Large intestine (tissue), 3 donors: ENCODE measurements around the gene EPAS1. TPM values are rescaled to one million over a fixed set of nuclear protein-coding genes. Genes with fewer than 3 reads are reported as not detected.

Experiments used
- DNase-seq, 2 donors: peaks; one replicate each; pipeline versions ENCODE4 v3.0.0 to v3.0.0-alpha.2; 2013
- H3K27ac ChIP-seq: one replicate; pipeline ENCODE4 v1.5.1; 2013; ENCODE audit warnings: low read length
- H3K27me3 ChIP-seq: 2 replicates; pipeline ENCODE4 v1.6.1; 2013; ENCODE audit warnings: low read length; ENCODE audit not compliant: control insufficient read depth, insufficient read depth
- H3K36me3 ChIP-seq: 2 replicates; pipeline ENCODE4 v1.6.1; 2013; ENCODE audit warnings: low read length; ENCODE audit not compliant: control insufficient read depth, insufficient read depth
- H3K4me1 ChIP-seq: one replicate; pipeline ENCODE4 v1.6.1; 2013; ENCODE audit warnings: low read length; ENCODE audit not compliant: control insufficient read depth, insufficient read depth
- H3K4me3 ChIP-seq: one replicate; pipeline ENCODE4 v1.5.1; 2013; ENCODE audit warnings: low read length
- H3K9me3 ChIP-seq: one replicate; pipeline ENCODE4 v1.6.1; 2013; ENCODE audit warnings: mild to moderate bottlenecking, low read depth, low read length, moderate library complexity; ENCODE audit not compliant: control insufficient read depth
- WGBS: methylation state at CpG from one replicate; pipeline ENCODE4 v1.1.5; 2013; ENCODE audit warnings: low lambda C conversion rate; ENCODE audit not compliant: insufficient coverage; 5-methylcytosine and 5-hydroxymethylcytosine counted together
- polyA plus RNA-seq: library from polyadenylated mRNA; unstranded; fragments of 120-200 nt; gene quantifications from one replicate; pipeline ENCODE4 v1.2.1, GENCODE V29; 2013

Gene EPAS1
- polyA plus RNA-seq, 1 donor: 30.7 TPM

DNA sequence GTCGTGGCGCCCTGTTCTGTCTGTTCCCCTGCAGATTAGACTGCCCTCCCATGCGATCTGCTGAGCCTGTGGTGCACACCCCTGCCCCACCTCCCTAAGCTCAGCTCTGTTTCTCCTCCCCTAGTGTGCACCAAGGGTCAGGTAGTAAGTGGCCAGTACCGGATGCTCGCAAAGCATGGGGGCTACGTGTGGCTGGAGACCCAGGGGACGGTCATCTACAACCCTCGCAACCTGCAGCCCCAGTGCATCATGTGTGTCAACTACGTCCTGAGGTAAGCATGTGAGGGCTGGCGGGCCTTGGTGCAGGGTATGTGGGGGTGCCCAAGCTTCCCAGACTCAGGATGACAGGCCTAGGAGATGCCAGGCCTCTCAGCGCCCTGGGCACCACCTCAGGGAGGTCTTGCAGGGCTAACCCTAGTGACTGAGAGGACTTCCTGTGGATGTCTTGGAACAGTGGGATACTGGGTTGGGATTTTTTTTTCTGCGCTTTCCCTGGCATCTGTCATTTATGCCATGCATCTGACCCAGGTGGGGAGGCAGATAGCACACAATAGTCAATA, 78.4 kb downstream of the EPAS1 start:
- H3K9me3 ChIP-seq: no peaks in the 10 kb centered on the region
- no peak for DNase-seq
- H3K36me3 ChIP-seq: peaks cover 26% of the 10 kb centered on the region
- no peaks in the 10 kb centered on the region for H3K27me3 ChIP-seq
- H3K27ac ChIP-seq: no peak overlapping the region
- H3K4me1 ChIP-seq: no peaks in the 10 kb centered on the region
- no CpG with 5 or more reads among the region's 12 CpGs for WGBS
- no peak overlapping the region for H3K4me3 ChIP-seq

DNA sequence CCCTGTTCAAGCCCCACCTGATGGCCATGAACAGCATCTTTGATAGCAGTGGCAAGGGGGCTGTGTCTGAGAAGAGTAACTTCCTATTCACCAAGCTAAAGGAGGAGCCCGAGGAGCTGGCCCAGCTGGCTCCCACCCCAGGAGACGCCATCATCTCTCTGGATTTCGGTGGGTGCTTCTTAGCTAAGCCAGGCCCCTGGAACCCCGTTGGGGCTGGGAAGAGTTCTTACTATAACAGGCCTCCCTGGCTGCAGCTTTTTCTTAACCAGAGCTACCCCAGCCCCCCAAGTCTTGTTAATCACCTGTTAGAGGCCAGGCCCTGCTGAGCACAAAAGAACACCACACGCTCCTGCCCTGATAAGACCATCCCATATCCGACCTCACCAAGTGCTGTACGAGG, 79.4 kb downstream of the EPAS1 start:
- Histone ChIP-seq H3K36me3 (peaks cover 30% of the 10 kb centered on the region), H3K9me3 (no peaks in the 10 kb centered on the region), H3K4me3 (no peak overlapping the region), H3K27me3 (no peaks in the 10 kb centered on the region), H3K4me1 (no peaks in the 10 kb centered on the region), H3K27ac (no peak overlapping the region)
- WGBS: no CpG with 5 or more reads among the region's 7 CpGs
- DNase-seq: no peak

DNA sequence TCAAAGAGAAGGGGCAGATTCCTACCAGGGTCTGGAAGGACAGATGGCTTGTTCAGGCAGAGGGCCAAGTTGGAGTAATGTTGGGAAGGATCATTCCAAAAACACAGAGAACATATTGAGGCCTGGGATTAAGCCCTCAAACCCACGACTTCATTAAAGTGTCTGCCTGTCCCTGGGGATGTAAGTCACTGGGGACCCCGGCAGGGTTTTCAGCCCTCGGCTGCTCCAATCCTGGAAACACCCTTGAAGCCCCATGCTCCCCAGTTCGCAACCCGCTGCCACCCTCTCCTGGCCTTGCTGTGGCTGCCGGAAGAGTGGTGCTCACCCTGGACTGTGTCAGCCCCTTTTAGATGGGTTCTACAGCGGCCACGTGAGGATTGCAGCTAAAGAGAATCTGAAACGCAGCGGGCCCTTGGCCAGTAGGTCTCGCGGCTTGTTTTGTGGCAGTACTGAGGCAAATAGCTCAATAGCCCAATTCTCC, 79.9 kb downstream of the EPAS1 start:
- Histone ChIP-seq H3K36me3 (peaks cover 30% of the 10 kb centered on the region), H3K27me3 (no peaks in the 10 kb centered on the region), H3K9me3 (no peaks in the 10 kb centered on the region), H3K4me1 (no peaks in the 10 kb centered on the region), H3K27ac (no peak overlapping the region), H3K4me3 (no peak overlapping the region)
- no CpG with 5 or more reads among the region's 12 CpGs for WGBS
- no peak for DNase-seq

DNA sequence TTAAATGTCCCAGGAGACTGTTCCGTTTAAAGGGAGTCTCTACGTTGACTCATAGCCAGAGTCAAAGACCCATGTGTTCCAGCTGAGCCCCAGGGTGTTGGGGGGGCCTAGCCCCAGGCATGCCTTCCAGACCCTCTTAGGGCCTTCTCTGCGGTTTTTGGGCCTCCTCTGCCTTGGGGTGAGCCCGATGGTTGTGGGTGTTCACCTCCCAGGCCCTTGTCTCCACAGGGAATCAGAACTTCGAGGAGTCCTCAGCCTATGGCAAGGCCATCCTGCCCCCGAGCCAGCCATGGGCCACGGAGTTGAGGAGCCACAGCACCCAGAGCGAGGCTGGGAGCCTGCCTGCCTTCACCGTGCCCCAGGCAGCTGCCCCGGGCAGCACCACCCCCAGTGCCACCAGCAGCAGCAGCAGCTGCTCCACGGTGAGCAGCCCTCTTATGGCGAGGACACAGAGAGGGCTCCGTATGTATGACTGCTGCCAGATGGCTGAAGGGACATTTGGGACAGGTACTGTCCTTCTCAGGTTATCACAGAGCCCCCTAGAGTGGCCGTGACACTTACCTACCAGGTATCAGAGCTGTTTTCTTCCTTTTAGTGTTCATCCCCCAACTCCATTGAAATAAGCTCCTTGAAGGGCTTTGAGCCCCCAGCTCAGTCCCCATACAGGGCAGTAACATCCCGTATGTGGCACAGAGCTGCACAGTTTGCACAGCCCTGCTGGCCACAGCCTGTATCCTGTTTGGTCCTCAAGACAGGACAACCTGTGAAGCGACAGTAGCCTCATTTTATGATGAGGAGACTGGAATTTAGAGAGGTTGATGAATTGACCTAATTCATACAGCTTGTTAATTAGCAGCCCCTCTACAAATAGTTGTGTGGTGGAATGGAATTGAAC, 80.7 kb downstream of the EPAS1 start:
- Histone ChIP-seq H3K27me3 (no peaks in the 10 kb centered on the region), H3K4me1 (no peaks in the 10 kb centered on the region), H3K36me3 (peaks cover 34% of the 10 kb centered on the region), H3K9me3 (no peaks in the 10 kb centered on the region), H3K27ac (no peak overlapping the region), H3K4me3 (no peak overlapping the region)
- WGBS: no CpG with 5 or more reads among the region's 16 CpGs
- no peak for DNase-seq

DNA sequence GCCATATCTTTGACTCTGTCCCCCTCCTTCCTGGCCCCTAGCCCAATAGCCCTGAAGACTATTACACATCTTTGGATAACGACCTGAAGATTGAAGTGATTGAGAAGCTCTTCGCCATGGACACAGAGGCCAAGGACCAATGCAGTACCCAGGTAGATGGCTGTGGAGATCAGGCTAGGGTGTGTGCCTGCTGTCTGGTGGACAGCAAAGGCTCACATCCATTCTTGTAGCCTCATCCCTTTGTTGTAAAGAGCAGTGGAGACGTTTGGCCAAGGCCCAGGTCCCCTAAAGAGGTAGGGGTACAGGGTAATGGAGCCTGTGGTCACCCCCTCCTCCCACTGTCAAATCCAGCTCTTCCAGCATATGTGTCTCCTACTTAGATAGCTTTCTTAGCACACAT, 81.4 kb downstream of the EPAS1 start:
- no peaks in the 10 kb centered on the region for H3K9me3 ChIP-seq
- DNase-seq: no peak
- H3K4me3 ChIP-seq: no peak overlapping the region
- H3K36me3 ChIP-seq: peaks cover 35% of the 10 kb centered on the region
- H3K27ac ChIP-seq: no peak overlapping the region
- H3K4me1 ChIP-seq: no peaks in the 10 kb centered on the region
- 100% methylated on average over 1 of the region's 3 CpGs for WGBS
- no peaks in the 10 kb centered on the region for H3K27me3 ChIP-seq

DNA sequence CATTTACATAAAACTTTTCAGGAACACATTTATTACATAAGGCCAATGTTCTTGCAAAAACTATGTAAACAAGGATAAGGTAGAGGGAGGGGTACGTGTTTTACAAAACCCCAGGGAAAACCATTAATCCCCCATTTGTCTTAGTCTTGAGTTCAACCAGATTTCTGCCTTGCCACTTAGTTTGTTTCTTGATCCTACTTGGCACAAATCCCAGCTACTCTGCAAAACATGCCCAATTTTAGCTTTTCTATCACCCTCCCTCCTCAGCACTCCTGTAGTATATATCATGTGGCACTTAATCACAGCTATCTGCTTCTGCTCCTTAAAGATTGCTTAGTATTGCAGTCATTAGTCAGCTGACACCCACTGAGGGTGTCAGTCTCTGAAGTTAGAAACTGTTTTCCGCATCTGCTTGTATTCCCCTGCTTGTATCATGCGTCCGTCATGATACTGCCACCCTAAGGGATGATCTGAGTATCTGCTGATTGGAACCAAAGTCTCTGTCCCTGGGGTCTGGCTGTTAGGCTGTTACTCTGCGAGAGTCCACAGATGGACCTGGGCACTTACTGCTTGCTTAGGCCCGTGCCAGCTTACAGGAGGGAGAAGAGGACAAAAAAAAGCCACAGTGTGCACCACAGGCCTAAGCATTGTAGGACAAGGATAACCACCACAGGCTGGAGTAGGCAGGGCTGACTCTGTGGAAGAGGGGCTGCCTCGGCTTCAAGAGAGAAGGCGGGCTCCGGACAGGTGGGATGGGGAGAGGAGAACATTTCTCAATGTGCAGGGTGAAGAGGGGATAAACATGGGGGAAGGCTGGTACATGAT, 82.2 kb downstream of the EPAS1 start:
- Histone ChIP-seq H3K27me3 (no peaks in the 10 kb centered on the region), H3K4me1 (no peaks in the 10 kb centered on the region), H3K27ac (no peak overlapping the region), H3K36me3 (peaks cover 41% of the 10 kb centered on the region), H3K9me3 (no peaks in the 10 kb centered on the region), H3K4me3 (no peak overlapping the region)
- no CpG with 5 or more reads among the region's 9 CpGs for WGBS
- DNase-seq: no peak

DNA sequence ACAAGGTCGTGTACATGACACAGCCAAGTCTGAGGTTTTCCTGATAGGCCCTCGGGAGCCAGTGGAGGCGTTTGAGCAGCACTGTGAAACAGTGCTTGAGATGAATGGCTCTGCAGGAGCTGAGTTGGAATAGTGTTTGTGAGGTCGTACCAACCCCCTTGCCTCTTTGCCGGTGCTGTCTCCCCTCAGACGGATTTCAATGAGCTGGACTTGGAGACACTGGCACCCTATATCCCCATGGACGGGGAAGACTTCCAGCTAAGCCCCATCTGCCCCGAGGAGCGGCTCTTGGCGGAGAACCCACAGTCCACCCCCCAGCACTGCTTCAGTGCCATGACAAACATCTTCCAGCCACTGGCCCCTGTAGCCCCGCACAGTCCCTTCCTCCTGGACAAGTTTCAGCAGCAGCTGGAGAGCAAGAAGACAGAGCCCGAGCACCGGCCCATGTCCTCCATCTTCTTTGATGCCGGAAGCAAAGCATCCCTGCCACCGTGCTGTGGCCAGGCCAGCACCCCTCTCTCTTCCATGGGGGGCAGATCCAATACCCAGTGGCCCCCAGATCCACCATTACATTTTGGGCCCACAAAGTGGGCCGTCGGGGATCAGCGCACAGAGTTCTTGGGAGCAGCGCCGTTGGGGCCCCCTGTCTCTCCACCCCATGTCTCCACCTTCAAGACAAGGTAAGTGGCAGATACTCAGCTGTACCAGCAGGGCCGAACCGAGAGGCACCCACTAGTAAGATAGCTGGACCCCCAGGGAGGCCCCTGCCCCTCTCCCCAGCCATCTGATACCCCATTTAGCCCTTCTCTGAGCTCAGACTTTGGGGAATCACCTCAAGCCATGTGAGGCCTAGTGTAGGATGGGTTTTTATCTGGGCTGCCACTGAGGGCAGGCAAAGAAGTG, 83.1 kb downstream of the EPAS1 start:
- Histone ChIP-seq H3K36me3 (peaks cover 41% of the 10 kb centered on the region), H3K27me3 (no peaks in the 10 kb centered on the region), H3K9me3 (no peaks in the 10 kb centered on the region), H3K4me3 (no peak overlapping the region), H3K4me1 (no peaks in the 10 kb centered on the region), H3K27ac (no peak overlapping the region)
- WGBS: no CpG with 5 or more reads among the region's 22 CpGs
- DNase-seq: no peak

DNA sequence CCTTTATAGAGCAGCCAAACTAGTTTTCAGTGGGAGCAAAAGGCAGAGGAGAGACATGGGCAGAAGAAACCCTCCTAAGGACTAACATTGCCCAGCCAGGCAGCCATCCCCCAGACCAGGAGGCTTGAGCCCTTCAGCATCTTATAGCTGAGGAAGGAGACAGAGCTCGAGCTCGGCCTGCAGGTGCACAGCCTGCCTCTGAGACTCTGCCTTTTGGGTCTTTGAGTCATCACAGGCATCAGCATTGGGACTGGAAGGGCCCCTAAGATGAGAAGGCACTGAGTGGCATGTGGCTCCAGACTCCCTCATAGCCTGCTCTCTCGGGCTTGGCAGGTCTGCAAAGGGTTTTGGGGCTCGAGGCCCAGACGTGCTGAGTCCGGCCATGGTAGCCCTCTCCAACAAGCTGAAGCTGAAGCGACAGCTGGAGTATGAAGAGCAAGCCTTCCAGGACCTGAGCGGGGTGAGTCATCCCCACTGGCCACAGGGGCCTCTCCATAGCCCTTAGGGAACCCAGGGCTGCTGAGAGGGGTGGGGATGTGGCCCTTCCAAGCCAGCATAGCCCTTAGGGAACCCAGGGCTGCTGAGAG, 84.1 kb downstream of the EPAS1 start:
- WGBS: no CpG with 5 or more reads among the region's 8 CpGs
- Histone ChIP-seq H3K27ac (no peak overlapping the region), H3K9me3 (no peaks in the 10 kb centered on the region), H3K27me3 (no peaks in the 10 kb centered on the region), H3K4me3 (no peak overlapping the region), H3K4me1 (no peaks in the 10 kb centered on the region), H3K36me3 (peaks cover 41% of the 10 kb centered on the region)
- DNase-seq: no peak

DNA sequence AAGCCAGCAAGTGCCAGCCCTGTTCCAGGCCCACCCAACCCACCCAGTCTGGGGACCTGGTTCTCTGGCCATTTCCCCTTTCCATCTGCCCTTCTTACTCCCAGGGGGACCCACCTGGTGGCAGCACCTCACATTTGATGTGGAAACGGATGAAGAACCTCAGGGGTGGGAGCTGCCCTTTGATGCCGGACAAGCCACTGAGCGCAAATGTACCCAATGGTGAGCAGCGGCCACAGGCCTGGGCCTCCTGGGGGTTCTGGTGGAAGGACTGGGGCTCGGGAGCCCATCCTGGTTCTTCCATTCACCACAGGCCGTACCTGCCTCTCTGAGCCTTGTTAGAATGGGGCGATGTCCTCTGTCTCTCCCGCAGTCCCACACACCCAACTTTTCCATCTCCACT, 84.7 kb downstream of the EPAS1 start:
- WGBS: 100% methylated on average over 4 of the region's 8 CpGs

More for the DNA sequence above, 84.7 kb downstream of the EPAS1 start:
- Histone ChIP-seq H3K27me3 (no peaks in the 10 kb centered on the region), H3K27ac (no peak overlapping the region), H3K4me3 (no peak overlapping the region), H3K4me1 (no peaks in the 10 kb centered on the region), H3K36me3 (peaks cover 39% of the 10 kb centered on the region), H3K9me3 (no peaks in the 10 kb centered on the region)
- DNase-seq: no peak
